Large intestine (tissue), 3 donors: ENCODE data around the gene SPECC1L. TPM values are rescaled to one million over a fixed set of nuclear protein-coding genes. Genes with fewer than 3 reads are reported as not detected.

Experiments used
- DNase-seq, 2 donors: peaks; one replicate each; pipeline versions ENCODE4 v3.0.0 to v3.0.0-alpha.2; 2013
- H3K27ac ChIP-seq: one replicate; pipeline ENCODE4 v1.5.1; 2013; ENCODE audit warnings: low read length
- H3K27me3 ChIP-seq: 2 replicates; pipeline ENCODE4 v1.6.1; 2013; ENCODE audit warnings: low read length; ENCODE audit not compliant: control insufficient read depth, insufficient read depth
- H3K36me3 ChIP-seq: 2 replicates; pipeline ENCODE4 v1.6.1; 2013; ENCODE audit warnings: low read length; ENCODE audit not compliant: control insufficient read depth, insufficient read depth
- H3K4me1 ChIP-seq: one replicate; pipeline ENCODE4 v1.6.1; 2013; ENCODE audit warnings: low read length; ENCODE audit not compliant: control insufficient read depth, insufficient read depth
- H3K4me3 ChIP-seq: one replicate; pipeline ENCODE4 v1.5.1; 2013; ENCODE audit warnings: low read length
- H3K9me3 ChIP-seq: one replicate; pipeline ENCODE4 v1.6.1; 2013; ENCODE audit warnings: mild to moderate bottlenecking, low read depth, low read length, moderate library complexity; ENCODE audit not compliant: control insufficient read depth
- WGBS: methylation state at CpG from one replicate; pipeline ENCODE4 v1.1.5; 2013; ENCODE audit warnings: low lambda C conversion rate; ENCODE audit not compliant: insufficient coverage; 5-methylcytosine and 5-hydroxymethylcytosine counted together
- polyA plus RNA-seq: library from polyadenylated mRNA; unstranded; fragments of 120-200 nt; gene quantifications from one replicate; pipeline ENCODE4 v1.2.1, GENCODE V29; 2013

The SPECC1L gene
- polyA plus RNA-seq, 1 donor: 28.9 TPM

GRCh38 chr22:24319451-24319850 lies 48.8 kb downstream of the SPECC1L start:
- no CpG with 5 or more reads among the region's 3 CpGs for WGBS
- Histone ChIP-seq H3K4me1 (no peaks in the 10 kb centered on the region), H3K27ac (no peak overlapping the region), H3K9me3 (no peaks in the 10 kb centered on the region), H3K36me3 (peaks cover 55% of the 10 kb centered on the region), H3K4me3 (no peak overlapping the region), H3K27me3 (no peaks in the 10 kb centered on the region)
- DNase-seq: no peak

- no peak for DNase-seq
- Histone ChIP-seq H3K4me3 (no peak overlapping the region), H3K27me3 (no peaks in the 10 kb centered on the region), H3K27ac (no peak overlapping the region), H3K4me1 (no peaks in the 10 kb centered on the region), H3K36me3 (peaks cover 51% of the 10 kb centered on the region), H3K9me3 (no peaks in the 10 kb centered on the region)
- WGBS: 93% methylated on average over 4 of the region's 13 CpGs
Observed at GRCh38 chr22:24321999-24322398, 51.4 kb downstream of the SPECC1L start.

- no peaks in the 10 kb centered on the region for H3K27me3 ChIP-seq
- no peaks in the 10 kb centered on the region for H3K9me3 ChIP-seq
- no CpG with 5 or more reads among the region's 6 CpGs for WGBS
- no peaks in the 10 kb centered on the region for H3K4me1 ChIP-seq
- DNase-seq: no peak
- no peak overlapping the region for H3K27ac ChIP-seq
- H3K4me3 ChIP-seq: no peak overlapping the region
- peaks cover 53% of the 10 kb centered on the region for H3K36me3 ChIP-seq
Observed at GRCh38 chr22:24322522-24322921, 51.9 kb downstream of the SPECC1L start.

- no CpG with 5 or more reads among the region's 2 CpGs for WGBS
- no peak for DNase-seq
- H3K4me1 ChIP-seq: no peaks in the 10 kb centered on the region
- H3K27me3 ChIP-seq: no peaks in the 10 kb centered on the region
- H3K9me3 ChIP-seq: no peaks in the 10 kb centered on the region
- no peak overlapping the region for H3K27ac ChIP-seq
- peaks cover 58% of the 10 kb centered on the region for H3K36me3 ChIP-seq
- H3K4me3 ChIP-seq: no peak overlapping the region
Observed at GRCh38 chr22:24323233-24323632, 52.6 kb downstream of the SPECC1L start.

GRCh38 chr22:24323695-24324094 lies 53.1 kb downstream of the SPECC1L start:
- no peak overlapping the region for H3K4me3 ChIP-seq
- peaks cover 59% of the 10 kb centered on the region for H3K36me3 ChIP-seq
- no peak overlapping the region for H3K27ac ChIP-seq
- no peak for DNase-seq
- no peaks in the 10 kb centered on the region for H3K9me3 ChIP-seq
- no peaks in the 10 kb centered on the region for H3K27me3 ChIP-seq
- 11% methylated on average over 1 of the region's 3 CpGs for WGBS
- no peaks in the 10 kb centered on the region for H3K4me1 ChIP-seq

GRCh38 chr22:24324137-24324536 lies 53.5 kb downstream of the SPECC1L start:
- Histone ChIP-seq H3K9me3 (no peaks in the 10 kb centered on the region), H3K4me3 (no peak overlapping the region), H3K27ac (no peak overlapping the region), H3K27me3 (no peaks in the 10 kb centered on the region), H3K4me1 (no peaks in the 10 kb centered on the region), H3K36me3 (peaks cover 59% of the 10 kb centered on the region)
- WGBS: 92% methylated on average over 5 of the region's 8 CpGs
- DNase-seq: no peak

GRCh38 chr22:24325105-24325757 lies 54.6 kb downstream of the SPECC1L start:
- H3K27me3 ChIP-seq: no peaks in the 10 kb centered on the region
- peaks cover 58% of the 10 kb centered on the region for H3K36me3 ChIP-seq
- peak; percentile 52 for DNase-seq
- no peaks in the 10 kb centered on the region for H3K4me1 ChIP-seq
- no peak overlapping the region for H3K27ac ChIP-seq
- H3K9me3 ChIP-seq: no peaks in the 10 kb centered on the region
- WGBS: 59% methylated on average over 2 of the region's 5 CpGs
- no peak overlapping the region for H3K4me3 ChIP-seq

GRCh38 chr22:24326266-24326665 lies 55.6 kb downstream of the SPECC1L start:
- no peak overlapping the region for H3K27ac ChIP-seq
- H3K4me3 ChIP-seq: no peak overlapping the region
- H3K27me3 ChIP-seq: no peaks in the 10 kb centered on the region
- WGBS: 100% methylated on average over 2 of the region's 4 CpGs
- peaks cover 62% of the 10 kb centered on the region for H3K36me3 ChIP-seq
- H3K9me3 ChIP-seq: no peaks in the 10 kb centered on the region
- H3K4me1 ChIP-seq: no peaks in the 10 kb centered on the region
- DNase-seq: no peak

- Histone ChIP-seq H3K4me1 (no peaks in the 10 kb centered on the region), H3K27me3 (no peaks in the 10 kb centered on the region), H3K36me3 (peaks cover 53% of the 10 kb centered on the region), H3K27ac (no peak overlapping the region), H3K4me3 (no peak overlapping the region), H3K9me3 (no peaks in the 10 kb centered on the region)
- WGBS: 100% methylated on average over 1 of the region's 5 CpGs
- no peak for DNase-seq
Observed at GRCh38 chr22:24327832-24328231, 57.2 kb downstream of the SPECC1L start.

- 73% methylated on average over 2 of the region's 6 CpGs for WGBS
- no peaks in the 10 kb centered on the region for H3K9me3 ChIP-seq
- no peaks in the 10 kb centered on the region for H3K4me1 ChIP-seq
- DNase-seq: no peak
- no peak overlapping the region for H3K4me3 ChIP-seq
- H3K36me3 ChIP-seq: peaks cover 49% of the 10 kb centered on the region
- H3K27me3 ChIP-seq: no peaks in the 10 kb centered on the region
- no peak overlapping the region for H3K27ac ChIP-seq
Observed at GRCh38 chr22:24329453-24329852, 58.8 kb downstream of the SPECC1L start.

GRCh38 chr22:24330636-24331035 lies 60.0 kb downstream of the SPECC1L start:
- Histone ChIP-seq H3K27ac (no peak overlapping the region), H3K4me1 (no peaks in the 10 kb centered on the region), H3K9me3 (no peaks in the 10 kb centered on the region), H3K4me3 (no peak overlapping the region), H3K27me3 (no peaks in the 10 kb centered on the region), H3K36me3 (peaks cover 54% of the 10 kb centered on the region)
- no peak for DNase-seq
- no CpG with 5 or more reads among the region's 1 CpG for WGBS
